SH-SY5Y (cell line): Measurements from ENCODE around the gene STX1A.

Experiments used
- GATA2 ChIP-seq: IDR thresholded peaks from 2 replicates; pipeline ENCODE4 v1.6.1; 2011; ENCODE audit warnings: mild to moderate bottlenecking, low read depth, low read length
- GATA3 ChIP-seq: IDR thresholded peaks from 2 replicates; pipeline ENCODE4 v1.6.1; 2011; ENCODE audit warnings: low read depth, mild to moderate bottlenecking, low read length, moderate library complexity

The STX1A gene

DNA sequence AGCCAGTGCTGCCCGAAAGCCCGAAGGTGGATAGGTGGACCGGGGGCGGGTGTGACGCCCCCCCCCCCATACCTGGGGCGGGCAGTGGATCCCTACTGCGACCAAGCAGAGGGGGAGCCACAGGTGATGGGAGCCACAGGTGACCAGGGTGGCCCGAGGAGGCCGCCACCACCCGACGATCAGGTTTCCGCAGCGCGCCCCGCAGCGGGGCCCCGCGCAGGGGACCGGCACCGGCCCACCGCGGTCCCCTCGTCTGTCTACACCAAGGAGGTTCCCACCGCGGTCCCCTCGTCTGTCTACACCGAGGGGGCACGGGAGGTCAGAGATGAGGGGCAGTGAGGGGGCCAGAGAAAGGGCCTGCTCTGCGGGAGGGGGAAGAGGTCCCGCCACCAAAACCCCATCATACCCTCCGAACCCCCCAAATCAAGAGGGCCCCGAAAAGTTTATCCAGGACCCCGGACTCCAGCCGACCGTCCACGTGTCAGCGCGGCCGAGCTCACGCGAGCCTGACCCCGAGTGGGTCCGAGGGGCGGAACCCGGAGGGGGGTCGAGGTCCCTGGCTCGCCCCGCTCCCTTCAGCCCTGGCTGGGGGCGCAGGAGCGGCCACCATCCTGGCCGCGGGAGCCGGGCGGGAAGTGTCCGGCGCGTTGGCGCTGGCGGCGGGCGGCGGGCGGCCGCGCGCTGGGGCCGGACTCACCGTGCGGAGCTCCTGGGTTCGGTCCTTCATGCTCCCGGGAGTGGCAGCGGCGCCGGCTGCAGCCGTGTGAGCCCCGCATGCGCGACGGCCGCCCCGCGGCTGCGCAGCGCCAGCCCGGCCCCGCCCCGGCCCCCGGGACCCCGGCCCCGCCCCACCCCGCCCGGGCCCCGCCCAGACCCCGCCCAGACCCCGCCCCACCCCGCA lies at the start of gene STX1A:
STX1A (minus strand) TSS at position 765 of the 901 bp plus-strand sequence; CDS start at position 727, 38 bp downstream.
- TF ChIP-seq GATA3 (no peak), GATA2 (no peak)

DNA sequence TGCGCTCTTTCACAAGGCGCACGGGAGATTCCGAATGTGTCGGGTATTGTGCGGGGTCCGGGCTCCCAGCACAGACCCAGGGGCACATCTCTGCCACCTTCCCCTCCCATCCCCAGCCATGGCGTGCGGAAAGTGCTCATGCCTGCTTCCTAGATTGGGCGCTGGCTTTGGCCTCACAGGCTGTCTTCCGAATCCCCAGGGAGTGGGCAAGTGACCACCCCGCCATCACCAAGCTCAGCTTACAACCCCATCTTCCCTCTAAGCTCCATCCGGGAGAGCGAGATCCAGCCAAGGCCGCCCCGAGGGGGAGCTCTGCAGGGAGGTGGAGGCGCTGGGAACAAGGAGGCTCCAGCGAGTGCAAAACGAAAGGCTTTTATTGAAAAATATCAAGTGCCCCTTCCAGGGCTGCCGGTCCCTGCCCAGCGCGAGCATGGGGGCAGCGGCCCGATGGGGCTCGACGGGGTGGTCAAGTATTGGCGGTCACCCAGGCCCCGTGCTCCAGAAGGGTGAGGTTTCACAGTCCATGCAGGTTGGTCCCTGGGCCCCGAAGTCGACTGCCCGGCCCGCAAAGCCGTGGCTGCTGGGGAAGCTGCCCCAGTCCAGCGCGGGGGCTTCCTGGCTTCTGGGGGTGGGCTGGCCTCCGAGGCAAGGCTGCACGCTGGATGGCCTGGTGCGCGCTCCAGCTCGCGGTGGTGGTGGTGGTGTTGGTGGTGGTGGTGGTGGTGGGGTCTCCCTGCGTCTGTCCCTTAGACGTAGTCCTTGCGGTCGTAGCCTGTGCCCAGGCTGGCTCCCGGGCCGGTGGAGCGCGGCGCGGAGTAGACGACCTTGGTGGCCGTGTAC lies 49.4 kb upstream of the STX1A start:
- no peak for TF ChIP-seq GATA2

DNA sequence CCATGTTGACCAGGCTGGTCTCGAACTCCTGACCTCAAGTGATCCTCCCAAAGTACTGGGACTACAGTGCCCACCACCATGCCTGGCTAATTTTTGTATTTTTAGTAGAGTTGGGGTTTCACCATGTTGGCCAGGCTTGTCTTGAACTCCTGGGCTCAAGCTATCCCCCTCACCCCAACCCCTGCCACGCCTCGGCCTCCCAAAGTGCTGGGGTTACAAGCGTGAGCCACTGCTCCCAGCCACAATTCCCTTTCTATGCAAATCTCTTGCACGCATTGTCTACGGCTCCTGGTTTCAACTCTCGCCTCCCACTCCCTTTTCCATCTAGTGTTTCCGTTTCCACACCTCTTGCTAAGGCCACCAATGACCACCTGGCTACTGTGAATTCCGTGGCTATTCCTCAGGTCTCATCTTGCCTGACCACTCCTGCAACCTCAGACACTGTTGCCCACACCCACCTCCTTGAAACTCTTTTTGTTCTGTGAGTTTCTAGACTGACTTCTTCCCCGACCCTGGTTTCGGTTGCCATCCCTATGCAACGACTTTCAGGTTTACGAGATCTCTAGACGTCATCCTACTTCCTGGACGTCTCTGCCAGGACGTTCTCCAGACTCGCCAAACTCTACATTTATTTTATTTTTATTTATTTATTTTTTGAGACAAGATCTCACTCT lies 47.2 kb upstream of the STX1A start:
- TF ChIP-seq GATA2 (no peak), GATA3 (no peak)

DNA sequence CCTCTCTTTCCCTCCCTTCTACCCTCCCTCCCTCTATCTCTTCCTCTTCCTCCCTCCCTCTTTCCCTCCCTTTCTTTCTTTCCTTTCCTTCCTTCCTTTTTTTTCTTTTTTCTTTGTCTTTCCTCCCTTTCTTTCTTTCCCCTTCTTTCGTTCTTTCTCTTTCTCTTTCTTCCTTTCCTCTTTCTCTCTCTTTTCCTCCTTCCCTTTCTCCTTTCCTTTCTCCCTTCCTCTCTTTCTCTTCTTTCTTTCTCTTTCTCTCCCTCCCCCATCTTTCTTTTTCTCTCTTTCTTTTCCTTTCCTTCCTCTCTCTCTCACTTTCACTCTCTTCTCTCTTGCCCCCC lies 43.2 kb upstream of the STX1A start:
- TF ChIP-seq GATA3: no peak
- TF ChIP-seq GATA2: no peak

DNA sequence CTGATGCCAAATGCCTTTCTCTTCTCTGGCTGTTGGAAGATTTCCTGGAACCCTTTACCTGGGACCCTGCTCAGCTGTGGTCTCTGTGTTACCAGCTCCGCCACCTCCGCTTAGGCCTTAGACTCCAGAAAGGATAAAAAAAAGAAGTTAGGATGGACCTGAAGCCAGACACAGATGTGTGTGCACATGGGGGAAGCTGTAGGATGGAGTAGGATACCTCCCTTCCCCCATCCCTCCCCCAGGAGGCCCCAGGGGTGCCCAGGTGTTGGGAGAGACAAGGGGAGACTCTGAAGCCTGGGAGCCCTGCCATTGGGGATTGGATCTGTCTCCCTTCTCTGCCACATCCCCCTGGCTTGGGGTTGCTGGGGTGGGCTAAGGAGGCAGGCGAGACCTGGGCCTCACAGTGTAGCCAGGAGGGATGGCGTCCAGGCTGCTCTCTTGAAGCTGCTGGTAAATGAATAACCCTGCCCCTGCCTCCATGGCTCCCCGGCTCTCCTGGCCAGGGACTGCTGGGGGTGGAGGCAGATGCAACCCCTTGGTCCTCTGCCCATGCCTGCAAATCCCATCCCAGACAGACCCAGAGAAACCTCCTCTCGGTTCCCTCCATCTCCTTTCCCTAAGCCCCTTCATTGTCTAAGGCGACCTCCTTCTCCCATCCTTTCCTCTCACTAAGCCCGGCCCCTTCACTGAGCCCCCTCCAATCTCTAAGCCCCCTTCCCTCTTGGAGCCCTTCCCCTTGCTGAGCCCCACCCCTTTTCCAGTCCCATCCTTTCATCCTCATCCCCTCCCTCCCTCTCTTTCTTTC lies 42.6 kb upstream of the STX1A start:
- TF ChIP-seq GATA3 (no peak), GATA2 (no peak)

DNA sequence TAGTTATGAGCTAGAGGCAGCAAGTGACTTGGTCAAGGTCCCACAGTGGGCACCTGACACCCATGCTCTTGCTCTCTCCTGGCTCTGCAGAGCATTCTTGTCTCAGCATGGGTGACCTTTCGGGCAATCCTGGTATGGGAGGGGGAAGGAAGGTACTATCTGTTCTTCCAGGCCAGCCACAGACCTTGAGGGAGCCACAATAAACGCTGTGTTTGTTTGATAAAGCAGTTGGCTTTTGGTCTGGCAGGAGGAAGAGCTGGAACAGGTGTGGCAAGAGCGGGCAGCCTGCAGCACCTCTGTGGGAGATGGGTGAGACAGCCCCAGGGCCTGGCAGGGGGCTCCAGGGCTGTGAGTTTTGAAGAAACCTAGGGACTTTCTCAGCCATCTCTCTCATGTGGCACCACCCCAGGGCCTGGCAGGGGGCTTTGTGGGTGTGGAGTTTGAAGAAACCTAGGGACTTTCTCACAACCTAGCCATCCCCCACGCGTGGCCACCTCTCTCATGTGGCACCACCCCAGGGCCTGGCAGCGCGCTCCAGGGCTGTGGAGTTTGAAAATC lies 39.2 kb upstream of the STX1A start:
- TF ChIP-seq GATA3 (no peak), GATA2 (no peak)

DNA sequence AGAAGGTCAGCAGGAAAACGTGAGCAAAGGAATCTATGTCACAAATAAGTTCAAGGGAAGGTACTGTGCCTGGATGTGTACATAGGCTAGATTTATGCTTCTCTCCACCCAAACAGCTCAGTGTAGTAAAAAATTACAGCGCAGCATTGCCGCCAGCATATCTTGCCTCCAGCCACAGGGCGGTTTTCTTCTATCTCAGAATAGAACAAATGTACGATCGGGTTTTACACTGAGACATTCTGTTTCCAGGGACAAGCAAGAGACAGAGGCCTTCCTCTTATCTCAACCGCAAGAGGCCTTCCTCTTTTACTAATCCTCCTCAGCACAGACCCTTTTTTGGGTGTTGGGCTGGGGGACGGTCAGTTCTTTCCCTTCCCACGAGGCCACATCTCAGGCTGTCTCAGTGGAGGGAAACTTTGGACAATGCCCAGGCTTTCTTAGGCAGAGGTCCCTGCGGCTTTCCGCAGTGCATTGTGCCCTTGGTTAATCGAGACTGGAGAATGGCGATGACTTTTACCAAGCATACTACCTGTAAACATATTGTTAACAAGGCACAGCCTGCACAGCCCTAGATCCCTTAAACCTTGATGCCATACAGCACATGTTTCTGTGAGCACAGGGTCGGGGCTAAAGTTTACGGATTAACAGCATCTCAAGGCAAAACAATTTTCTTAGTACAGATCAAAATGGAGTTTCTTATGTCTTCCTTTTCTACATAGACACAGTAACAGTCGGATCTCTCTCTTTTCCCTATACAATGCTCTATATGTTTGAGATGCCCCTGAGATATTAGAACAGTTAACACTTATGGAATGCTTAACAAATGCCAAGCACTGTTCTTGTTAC lies 30.7 kb upstream of the STX1A start:
- TF ChIP-seq GATA2 (no peak), GATA3 (no peak)

DNA sequence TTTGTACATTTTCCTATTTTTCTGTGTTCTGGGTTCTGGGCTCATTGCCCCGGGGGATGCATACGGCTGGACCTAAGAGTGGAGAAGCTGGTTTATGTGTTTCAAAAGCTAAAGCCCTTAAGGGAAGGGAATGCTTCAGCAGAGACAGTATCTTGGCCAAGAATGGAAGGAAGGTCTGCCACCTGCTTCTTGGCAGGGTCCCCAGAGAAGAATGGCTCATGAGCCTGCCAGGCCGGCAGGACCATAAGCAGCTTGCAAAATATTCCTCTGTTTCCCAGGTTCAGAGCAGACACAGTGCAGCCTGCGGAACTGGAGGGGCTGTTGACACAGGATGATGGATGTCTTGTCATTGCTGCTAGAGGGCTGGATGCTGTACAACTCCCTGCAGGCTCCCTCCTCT lies 26.9 kb upstream of the STX1A start:
- TF ChIP-seq GATA2: no peak
- no peak for TF ChIP-seq GATA3

DNA sequence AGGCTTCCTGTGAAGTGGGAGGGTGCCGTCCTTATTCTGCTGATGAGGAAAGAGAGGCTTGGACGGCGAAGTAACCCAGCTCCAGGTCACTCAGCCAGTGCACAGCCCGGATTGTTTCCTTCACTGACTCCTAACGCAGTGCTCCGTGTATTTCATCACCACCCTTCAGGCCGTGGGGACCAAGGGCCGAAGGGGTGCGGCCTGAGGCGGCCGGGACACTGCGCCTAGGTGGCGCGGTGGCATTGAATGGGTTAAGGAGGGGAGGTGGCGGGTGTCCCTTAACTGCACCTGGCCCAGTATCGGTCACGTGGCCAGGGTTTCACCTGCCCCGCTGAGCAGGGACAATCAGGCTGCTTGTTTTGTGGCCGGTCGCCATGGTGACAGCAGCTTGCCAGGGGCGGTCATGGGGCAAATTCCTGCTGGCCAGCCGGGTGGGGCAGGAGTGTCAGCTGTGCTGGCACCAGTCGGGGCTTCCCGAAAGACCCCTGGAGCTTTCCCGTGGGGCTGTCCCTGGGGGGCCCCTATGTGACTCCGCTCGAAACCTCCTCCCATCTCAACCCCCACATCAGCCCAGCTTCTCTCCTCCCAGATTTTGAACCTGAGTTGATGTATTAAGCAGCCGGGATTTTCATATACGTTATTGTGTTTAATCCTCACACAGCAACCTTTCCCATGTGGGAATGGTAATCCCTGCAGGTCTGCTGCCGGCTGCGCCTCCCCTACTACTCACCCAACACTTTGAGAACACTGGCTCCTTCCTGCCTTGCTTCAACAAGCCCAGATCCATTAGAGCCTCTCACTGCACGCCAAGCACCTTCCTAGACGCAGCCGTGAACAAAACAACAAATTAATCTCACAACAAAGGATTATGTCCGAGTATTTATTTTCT lies 23.5 kb upstream of the STX1A start:
- no peak for TF ChIP-seq GATA3
- TF ChIP-seq GATA2: no peak

DNA sequence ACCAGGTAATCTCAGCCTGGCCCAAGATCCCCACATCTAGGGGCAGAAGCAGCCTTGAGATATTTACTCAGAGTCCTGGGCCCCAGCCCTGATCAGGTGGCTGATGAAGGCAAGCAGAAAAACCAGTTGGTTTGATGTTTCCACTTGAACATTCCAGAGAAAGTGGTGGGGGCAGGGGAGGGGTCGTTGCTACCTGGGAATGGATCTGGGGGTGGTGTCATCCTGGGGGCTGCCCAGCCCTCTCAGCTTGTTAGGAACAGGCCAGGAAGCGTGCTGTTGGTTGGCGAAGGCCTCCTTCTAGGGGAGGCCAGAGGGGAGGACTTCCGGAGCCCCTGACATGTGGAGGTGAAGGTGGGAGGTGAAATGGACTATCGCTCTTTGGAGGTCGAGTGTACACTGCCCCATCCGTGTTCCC lies 22.9 kb upstream of the STX1A start:
- TF ChIP-seq GATA2: no peak
- TF ChIP-seq GATA3: no peak

DNA sequence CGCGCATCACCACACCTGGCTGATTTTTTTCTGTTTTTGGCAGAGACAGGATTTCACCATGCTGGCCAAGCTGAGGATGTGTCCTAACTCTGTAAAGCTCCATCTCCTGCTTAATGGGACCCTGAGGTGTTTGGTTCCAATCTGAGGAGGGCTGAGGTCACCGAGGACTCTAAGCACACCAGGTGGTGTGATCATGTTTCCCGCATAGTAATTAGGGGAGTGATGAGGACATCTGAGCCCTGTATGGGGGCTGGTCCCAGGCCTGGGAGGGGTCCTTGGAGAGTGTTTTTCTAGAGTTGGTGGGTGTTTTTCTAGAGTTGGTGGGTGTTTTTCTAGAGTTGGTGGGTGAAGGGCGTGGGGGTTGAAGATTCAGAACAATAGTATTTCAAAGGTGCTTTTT lies 22.1 kb upstream of the STX1A start:
- TF ChIP-seq GATA3 (no peak), GATA2 (no peak)

DNA sequence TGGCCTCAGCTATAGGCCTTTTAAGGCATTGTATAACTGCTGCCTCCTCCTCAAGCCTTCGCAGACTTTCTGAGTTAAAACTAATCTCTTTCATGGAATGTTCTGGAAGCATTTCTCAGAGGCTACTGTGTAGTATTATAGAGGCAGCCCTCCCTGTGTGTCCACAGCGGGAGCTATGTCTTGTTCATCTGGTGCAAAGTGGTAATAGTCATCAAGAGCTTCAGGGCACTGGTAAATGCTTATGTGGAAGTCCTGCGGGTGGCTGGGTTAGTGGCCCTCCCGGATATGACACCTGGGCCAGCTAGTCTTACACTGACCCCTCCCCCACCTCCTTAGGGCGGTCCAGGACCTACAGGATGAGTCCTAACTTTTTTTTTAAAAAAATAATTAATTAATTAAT lies 21.3 kb upstream of the STX1A start:
- TF ChIP-seq GATA2 (no peak), GATA3 (no peak)
